Measurements from ENCODE around the gene NAV2.

The NAV2 gene

GRCh38 chr11:19742588-19743292, 30.1 kb downstream of the NAV2 start:
- H3K4me3 ChIP-seq (ENCODE audit: low read depth, low read length) = no peak overlapping the region
- TF ChIP-seq CTCF (conservative IDR thresholded peaks at IDR 0.05; ENCODE audit: low read depth, low read length) = peak; percentile 95
- DNase-seq (ENCODE audit: low read depth) = peak; percentile 87

GRCh38 chr11:19743622-19744021, 31.0 kb downstream of the NAV2 start:
- DNase-seq (ENCODE audit: low read depth) = no peak
- H3K4me3 ChIP-seq (ENCODE audit: low read depth, low read length) = no peak overlapping the region
- TF ChIP-seq CTCF (conservative IDR thresholded peaks at IDR 0.05; ENCODE audit: low read depth, low read length) = no peak

- no peak for TF ChIP-seq CTCF (conservative IDR thresholded peaks at IDR 0.05; ENCODE audit: low read depth, low read length)
- DNase-seq (ENCODE audit: low read depth) = no peak
- no peak overlapping the region for H3K4me3 ChIP-seq (ENCODE audit: low read depth, low read length)
Measured at GRCh38 chr11:19744130-19744529, 31.5 kb downstream of the NAV2 start.

GRCh38 chr11:19746086-19746485, 33.4 kb downstream of the NAV2 start:
- no peak for DNase-seq (ENCODE audit: low read depth)
- no peak for TF ChIP-seq CTCF (conservative IDR thresholded peaks at IDR 0.05; ENCODE audit: low read depth, low read length)
- no peak overlapping the region for H3K4me3 ChIP-seq (ENCODE audit: low read depth, low read length)

- TF ChIP-seq CTCF (conservative IDR thresholded peaks at IDR 0.05; ENCODE audit: low read depth, low read length) = no peak
- no peak overlapping the region for H3K4me3 ChIP-seq (ENCODE audit: low read depth, low read length)
- no peak for DNase-seq (ENCODE audit: low read depth)
Measured at GRCh38 chr11:19747634-19748033, 35.0 kb downstream of the NAV2 start.

GRCh38 chr11:19751055-19751454, 38.4 kb downstream of the NAV2 start:
- DNase-seq (ENCODE audit: low read depth) = no peak
- TF ChIP-seq CTCF (conservative IDR thresholded peaks at IDR 0.05; ENCODE audit: low read depth, low read length) = no peak

GRCh38 chr11:19753451-19754106, 40.9 kb downstream of the NAV2 start:
- no peak for TF ChIP-seq CTCF (conservative IDR thresholded peaks at IDR 0.05; ENCODE audit: low read depth, low read length)
- no peak for DNase-seq (ENCODE audit: low read depth)
- H3K4me3 ChIP-seq (ENCODE audit: low read depth, low read length) = no peak overlapping the region

More at GRCh38 chr11:19751055-19751454, 38.4 kb downstream of the NAV2 start:
- no peak overlapping the region for H3K4me3 ChIP-seq (ENCODE audit: low read depth, low read length)
